WTC11 (cell line): ENCODE results near the gene KCNT1. TPM values are rescaled to one million over a fixed set of nuclear protein-coding genes. Genes with fewer than 3 reads are reported as not detected.

Experiments
- ATAC-seq: fragments of 200-7000 bp; cut with Tn5 transposase; 2 replicates; pipeline ENCODE4 v1.10.0; 2021; ENCODE audit warnings: mild to moderate bottlenecking, moderate library complexity
- CTCF ChIA-PET: fragments of 300-600 bp; sonication (Branson Sonifier 250); formaldehyde crosslinking; loops from one replicate; lab custom pipeline; 2021; ENCODE audit warnings: antibody characterized with exemption; lab: Charles Lee
- POLR2A ChIA-PET: fragments of 350-600 bp; sonication (Branson Sonifier 250); formaldehyde crosslinking; loops from one replicate; lab custom pipeline; 2021; ENCODE audit warnings: antibody characterized with exemption; lab: Charles Lee
- DNase-seq: peaks from one replicate; pipeline ENCODE4 v3.0.0; 2021; ENCODE audit warnings: low spot score
- H3K27ac Mint-ChIP-seq: 2 replicates; pipeline ENCODE4 v1.8.0; 2021; ENCODE audit warnings: mixed read lengths
- H3K27me3 Mint-ChIP-seq: 2 replicates; pipeline ENCODE4 v1.8.0; 2021; ENCODE audit warnings: low read depth, mild to moderate bottlenecking, moderate library complexity, mixed read lengths
- H3K36me3 Mint-ChIP-seq: 2 replicates; pipeline ENCODE4 v1.8.0; 2021; ENCODE audit warnings: mixed read lengths
- H3K4me1 Mint-ChIP-seq: 2 replicates; pipeline ENCODE4 v1.8.0; 2022; ENCODE audit warnings: mixed read lengths
- H3K4me3 Mint-ChIP-seq: 2 replicates; pipeline ENCODE4 v1.8.0; 2021; ENCODE audit warnings: mild to moderate bottlenecking, moderate library complexity, mixed read lengths
- H3K9me3 Mint-ChIP-seq: 2 replicates; pipeline ENCODE4 v1.8.0; 2021; ENCODE audit warnings: mixed read lengths
- AFF4 ChIP-seq: sonication (generic); formaldehyde crosslinking; IDR thresholded peaks from 2 replicates; pipeline ENCODE4 v1.8.1; 2023; ENCODE audit warnings: mild to moderate bottlenecking, missing genetic modification reagents, borderline replicate concordance
- CBFB ChIP-seq: sonication (generic); formaldehyde crosslinking; IDR thresholded peaks from 2 replicates; pipeline ENCODE4 v1.8.1; 2022; ENCODE audit warnings: mild to moderate bottlenecking, low read depth, missing genetic modification reagents
- FOXP1 ChIP-seq: sonication (generic); formaldehyde crosslinking; IDR thresholded peaks from 2 replicates; pipeline ENCODE4 v1.8.0; 2022; ENCODE audit warnings: missing genetic modification reagents, mild to moderate bottlenecking, moderate library complexity, borderline replicate concordance
- GTF2I ChIP-seq: fragments of 250-450 bp; sonication (Bioruptor Pico); conservative IDR thresholded peaks from 2 replicates; pipeline ENCODE4 v1.4.0; 2021; ENCODE audit warnings: mild to moderate bottlenecking
- HMGA2 ChIP-seq: fragments of 250-450 bp; sonication (Bioruptor Pico); IDR thresholded peaks from 2 replicates; pipeline ENCODE4 v1.4.0; 2021; ENCODE audit warnings: mild to moderate bottlenecking, moderate library complexity
- KAT7 ChIP-seq: sonication (generic); formaldehyde crosslinking; IDR thresholded peaks from 2 replicates; pipeline ENCODE4 v1.8.1; 2023; ENCODE audit warnings: missing genetic modification reagents, mild to moderate bottlenecking, borderline replicate concordance
- NFATC4 ChIP-seq: fragments of 250-450 bp; sonication (Bioruptor Pico); IDR thresholded peaks from 2 replicates; pipeline ENCODE4 v1.9.0; 2021; ENCODE audit warnings: mild to moderate bottlenecking
- RELA ChIP-seq: sonication (generic); formaldehyde crosslinking; IDR thresholded peaks from 2 replicates; pipeline ENCODE4 v1.8.1; 2022; ENCODE audit warnings: missing genetic modification reagents, mild to moderate bottlenecking, borderline replicate concordance
- SMAD3 ChIP-seq: sonication (generic); formaldehyde crosslinking; IDR thresholded peaks from 2 replicates; pipeline ENCODE4 v1.8.0; 2022; ENCODE audit warnings: missing genetic modification reagents, mild to moderate bottlenecking, borderline replicate concordance
- STAT6 ChIP-seq: sonication (generic); formaldehyde crosslinking; conservative IDR thresholded peaks from 2 replicates; pipeline ENCODE4 v1.8.1; 2023; ENCODE audit warnings: mild to moderate bottlenecking, low read depth, missing genetic modification reagents, moderate library complexity
- TEAD4 ChIP-seq: sonication (generic); formaldehyde crosslinking; IDR thresholded peaks from 2 replicates; pipeline ENCODE4 v1.8.0; 2022; ENCODE audit warnings: mild to moderate bottlenecking, missing genetic modification reagents
- ZBTB21 ChIP-seq: sonication (generic); formaldehyde crosslinking; IDR thresholded peaks from 2 replicates; pipeline ENCODE4 v1.8.1; 2023; ENCODE audit warnings: mild to moderate bottlenecking, missing genetic modification reagents, borderline replicate concordance
- ZNF121 ChIP-seq: sonication (generic); formaldehyde crosslinking; IDR thresholded peaks from 2 replicates; pipeline ENCODE4 v1.8.0; 2023; ENCODE audit warnings: missing genetic modification reagents
- ZNF138 ChIP-seq: sonication (generic); formaldehyde crosslinking; conservative IDR thresholded peaks from 2 replicates; pipeline ENCODE4 v1.8.1; 2022; ENCODE audit warnings: mild to moderate bottlenecking, moderate library complexity, missing genetic modification reagents
- ZNF263 ChIP-seq: sonication (generic); formaldehyde crosslinking; IDR thresholded peaks from 2 replicates; pipeline ENCODE4 v1.8.1; 2022; ENCODE audit warnings: low read depth, mild to moderate bottlenecking, moderate library complexity, missing genetic modification reagents
- ZNF396 ChIP-seq: fragments of 250-450 bp; sonication (Bioruptor Pico); IDR thresholded peaks from 2 replicates; pipeline ENCODE4 v1.8.0; 2021; ENCODE audit warnings: mild to moderate bottlenecking, moderate library complexity, borderline replicate concordance
- ZNF423 ChIP-seq: fragments of 250-450 bp; sonication (Bioruptor Pico); IDR thresholded peaks from 2 replicates; pipeline ENCODE4 v2.1.2; 2022; ENCODE audit warnings: mild to moderate bottlenecking, moderate library complexity
- total RNA-seq: library from RNA; stranded (reverse); gene quantifications from 3 replicates; pipeline ENCODE4 v1.2.3, GENCODE V29; 2021
- TF ChIP-seq, protein P1 (sequence below): fragments of 250-450 bp; sonication (Bioruptor Pico); IDR thresholded peaks from 2 replicates; pipeline ENCODE4 v1.9.0; 2021; ENCODE audit warnings: mild to moderate bottlenecking
- TF ChIP-seq, protein P2 (sequence below): fragments of 250-450 bp; sonication (Bioruptor Pico); IDR thresholded peaks from 2 replicates; pipeline ENCODE4 v1.9.0; 2021; ENCODE audit warnings: mild to moderate bottlenecking
- TF ChIP-seq, protein P3 (sequence below): fragments of 250-450 bp; sonication (Bioruptor Pico); conservative IDR thresholded peaks from 2 replicates; pipeline ENCODE4 v1.9.0; 2021; ENCODE audit warnings: mild to moderate bottlenecking

Gene KCNT1
- total RNA-seq, 1 experiment from 2014 or later: 0.13 TPM

DNA sequence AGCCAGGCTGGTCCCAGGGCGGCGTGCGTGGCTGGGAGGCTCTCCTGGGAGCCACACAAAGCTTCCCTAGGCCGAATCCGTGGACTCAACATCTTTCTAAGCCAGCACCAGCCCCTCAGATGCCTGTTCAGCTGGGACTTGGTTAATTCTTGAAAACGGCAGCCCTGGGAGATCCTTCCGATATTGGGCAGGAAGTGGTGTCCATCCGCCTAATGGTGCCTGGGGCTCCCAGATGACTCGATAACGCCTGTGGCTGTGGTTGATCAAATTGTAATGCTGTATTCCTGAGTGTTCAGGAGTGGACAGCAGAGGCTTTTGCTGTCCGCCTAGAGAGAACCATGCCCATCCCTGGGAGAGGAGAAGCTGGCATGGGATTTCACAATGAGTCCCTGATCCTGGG, 14.1 kb downstream of the KCNT1 start (continued):
- TF ChIP-seq AFF4 (CRISPR knock-in tag): no peak
- TF ChIP-seq SMAD3: no peak
- TF ChIP-seq ZNF423: no peak
- TF ChIP-seq ZNF263 (CRISPR knock-in tag): no peak
- TF ChIP-seq NFATC4 (CRISPR knock-in tag): no peak
- TF ChIP-seq, all 79 proteins: peak for 0

- no peak for DNase-seq
- CTCF ChIA-PET: no interaction called here
- POLR2A ChIA-PET: no interaction called here
- no peak for ATAC-seq
- peaks cover 3% of the 10 kb centered on the region; the same call in 1 of the 2 replicates for H3K4me1 Mint-ChIP-seq
- H3K4me3 Mint-ChIP-seq: no peak overlapping the region
- no peaks in the 10 kb centered on the region for H3K36me3 Mint-ChIP-seq
- no peaks in the 10 kb centered on the region for H3K9me3 Mint-ChIP-seq
- H3K27me3 Mint-ChIP-seq: peaks cover 19% of the 10 kb centered on the region
- TF ChIP-seq HMGA2 (no peak), FOXP1 (no peak), STAT6 (CRISPR knock-in tag) (no peak), ZBTB21 (CRISPR knock-in tag) (no peak), RELA (CRISPR knock-in tag) (no peak)
- no peak overlapping the region for H3K27ac Mint-ChIP-seq
Observed at GRCh38 chr9:135717410-135717809, 15.4 kb downstream of the KCNT1 start.

GRCh38 chr9:135718616-135719015, 16.6 kb downstream of the KCNT1 start:
- no peak overlapping the region for H3K27ac Mint-ChIP-seq
- no peaks in the 10 kb centered on the region for H3K9me3 Mint-ChIP-seq
- TF ChIP-seq, protein P1, sequence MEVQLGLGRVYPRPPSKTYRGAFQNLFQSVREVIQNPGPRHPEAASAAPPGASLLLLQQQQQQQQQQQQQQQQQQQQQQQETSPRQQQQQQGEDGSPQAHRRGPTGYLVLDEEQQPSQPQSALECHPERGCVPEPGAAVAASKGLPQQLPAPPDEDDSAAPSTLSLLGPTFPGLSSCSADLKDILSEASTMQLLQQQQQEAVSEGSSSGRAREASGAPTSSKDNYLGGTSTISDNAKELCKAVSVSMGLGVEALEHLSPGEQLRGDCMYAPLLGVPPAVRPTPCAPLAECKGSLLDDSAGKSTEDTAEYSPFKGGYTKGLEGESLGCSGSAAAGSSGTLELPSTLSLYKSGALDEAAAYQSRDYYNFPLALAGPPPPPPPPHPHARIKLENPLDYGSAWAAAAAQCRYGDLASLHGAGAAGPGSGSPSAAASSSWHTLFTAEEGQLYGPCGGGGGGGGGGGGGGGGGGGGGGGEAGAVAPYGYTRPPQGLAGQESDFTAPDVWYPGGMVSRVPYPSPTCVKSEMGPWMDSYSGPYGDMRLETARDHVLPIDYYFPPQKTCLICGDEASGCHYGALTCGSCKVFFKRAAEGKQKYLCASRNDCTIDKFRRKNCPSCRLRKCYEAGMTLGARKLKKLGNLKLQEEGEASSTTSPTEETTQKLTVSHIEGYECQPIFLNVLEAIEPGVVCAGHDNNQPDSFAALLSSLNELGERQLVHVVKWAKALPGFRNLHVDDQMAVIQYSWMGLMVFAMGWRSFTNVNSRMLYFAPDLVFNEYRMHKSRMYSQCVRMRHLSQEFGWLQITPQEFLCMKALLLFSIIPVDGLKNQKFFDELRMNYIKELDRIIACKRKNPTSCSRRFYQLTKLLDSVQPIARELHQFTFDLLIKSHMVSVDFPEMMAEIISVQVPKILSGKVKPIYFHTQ (CRISPR knock-in tag): no peak
- TF ChIP-seq GTF2I (CRISPR knock-in tag) (no peak), KAT7 (CRISPR knock-in tag) (no peak), FOXP1 (no peak), SMAD3 (no peak), RELA (CRISPR knock-in tag) (no peak), CBFB (CRISPR knock-in tag) (no peak), ZNF138 (CRISPR knock-in tag) (no peak), ZNF121 (CRISPR knock-in tag) (no peak), ZNF396 (CRISPR knock-in tag) (no peak), TEAD4 (CRISPR knock-in tag) (no peak)
- TF ChIP-seq, protein P2, sequence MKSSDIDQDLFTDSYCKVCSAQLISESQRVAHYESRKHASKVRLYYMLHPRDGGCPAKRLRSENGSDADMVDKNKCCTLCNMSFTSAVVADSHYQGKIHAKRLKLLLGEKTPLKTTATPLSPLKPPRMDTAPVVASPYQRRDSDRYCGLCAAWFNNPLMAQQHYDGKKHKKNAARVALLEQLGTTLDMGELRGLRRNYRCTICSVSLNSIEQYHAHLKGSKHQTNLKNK (CRISPR knock-in tag): no peak
- TF ChIP-seq, protein P3, sequence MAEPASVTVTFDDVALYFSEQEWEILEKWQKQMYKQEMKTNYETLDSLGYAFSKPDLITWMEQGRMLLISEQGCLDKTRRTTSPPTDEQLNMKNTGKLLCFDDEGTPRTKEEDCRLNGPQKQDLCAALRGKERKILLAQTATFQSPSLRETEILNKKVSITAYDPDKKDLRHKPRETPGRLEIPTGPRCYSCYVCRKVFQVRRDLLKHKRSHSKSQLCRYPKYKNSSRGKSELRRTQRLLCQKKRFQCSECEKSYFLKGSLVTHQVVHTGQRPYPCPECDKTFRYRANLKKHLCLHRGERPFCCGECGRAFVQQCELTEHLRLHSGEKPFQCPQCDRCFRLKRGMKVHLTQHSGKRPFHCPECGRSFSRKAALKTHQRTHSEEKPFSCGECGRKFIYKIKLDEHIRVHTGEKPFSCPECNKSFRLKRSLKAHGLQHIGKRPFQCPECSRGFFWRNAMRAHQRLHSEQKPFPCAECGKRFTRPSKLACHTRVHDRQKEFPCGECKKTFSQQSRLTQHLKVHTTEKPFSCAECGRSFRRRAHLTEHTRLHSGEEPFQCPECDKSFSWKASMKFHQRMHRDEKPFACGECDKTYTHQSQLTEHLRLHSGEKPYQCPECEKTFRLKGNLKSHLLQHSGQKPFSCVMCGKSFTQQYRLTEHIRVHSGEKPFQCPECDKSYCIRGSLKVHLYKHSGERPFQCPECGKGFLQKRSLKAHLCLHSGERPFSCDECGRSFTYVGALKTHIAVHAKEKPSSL (CRISPR knock-in tag): no peak
- no peak for ATAC-seq
- CTCF ChIA-PET: no interaction called here
- no peak for DNase-seq
- H3K4me3 Mint-ChIP-seq: no peak overlapping the region
- H3K27me3 Mint-ChIP-seq: peaks cover 17% of the 10 kb centered on the region
- no peaks in the 10 kb centered on the region for H3K36me3 Mint-ChIP-seq
- peaks cover 3% of the 10 kb centered on the region; the same call in 1 of the 2 replicates for H3K4me1 Mint-ChIP-seq
- POLR2A ChIA-PET: no interaction called here
